LHCN-M2 (cell line): Measurements from ENCODE around the gene PKP1. TPM values are rescaled to one million over a fixed set of nuclear protein-coding genes. Genes with fewer than 3 reads are reported as not detected.
A peak's percentile ranks its signal among the peaks of the same experiment; 100 is the strongest.

Experiments used
- DNase-seq: peaks from one replicate; pipeline ENCODE4 v3.0.0-alpha.2; 2012; ENCODE audit warnings: low read depth
- total RNA-seq: library from RNA; depleted of rRNA; stranded (reverse); fragments of >200 nt; gene quantifications from 2 replicates; pipeline ENCODE4 v1.2.3, GENCODE V29; 2014

PKP1 gene
- total RNA-seq, 1 experiment from 2014 or later, result not detected

DNA sequence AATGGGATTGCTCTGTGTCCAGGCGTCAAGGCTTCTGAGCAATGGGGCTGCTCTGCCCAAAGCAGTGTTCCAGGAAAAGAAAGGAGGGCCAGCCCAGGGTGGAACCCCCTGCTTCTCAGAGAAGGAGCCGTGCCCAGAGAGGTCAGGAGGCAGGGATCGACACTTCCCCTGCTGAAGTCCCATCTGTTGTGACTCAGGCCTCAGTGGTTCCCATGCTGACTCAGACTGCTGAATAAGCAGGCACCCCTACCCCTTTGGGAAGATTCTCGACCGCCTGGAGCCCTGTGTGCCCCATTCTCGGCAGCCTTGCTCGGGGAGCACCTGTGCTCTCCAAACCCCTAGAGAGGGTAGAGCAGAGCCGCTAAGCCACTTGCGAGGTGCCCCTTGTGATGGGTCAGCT is 23.9 kb downstream of the PKP1 start:
- peak; percentile 69 for DNase-seq

DNA sequence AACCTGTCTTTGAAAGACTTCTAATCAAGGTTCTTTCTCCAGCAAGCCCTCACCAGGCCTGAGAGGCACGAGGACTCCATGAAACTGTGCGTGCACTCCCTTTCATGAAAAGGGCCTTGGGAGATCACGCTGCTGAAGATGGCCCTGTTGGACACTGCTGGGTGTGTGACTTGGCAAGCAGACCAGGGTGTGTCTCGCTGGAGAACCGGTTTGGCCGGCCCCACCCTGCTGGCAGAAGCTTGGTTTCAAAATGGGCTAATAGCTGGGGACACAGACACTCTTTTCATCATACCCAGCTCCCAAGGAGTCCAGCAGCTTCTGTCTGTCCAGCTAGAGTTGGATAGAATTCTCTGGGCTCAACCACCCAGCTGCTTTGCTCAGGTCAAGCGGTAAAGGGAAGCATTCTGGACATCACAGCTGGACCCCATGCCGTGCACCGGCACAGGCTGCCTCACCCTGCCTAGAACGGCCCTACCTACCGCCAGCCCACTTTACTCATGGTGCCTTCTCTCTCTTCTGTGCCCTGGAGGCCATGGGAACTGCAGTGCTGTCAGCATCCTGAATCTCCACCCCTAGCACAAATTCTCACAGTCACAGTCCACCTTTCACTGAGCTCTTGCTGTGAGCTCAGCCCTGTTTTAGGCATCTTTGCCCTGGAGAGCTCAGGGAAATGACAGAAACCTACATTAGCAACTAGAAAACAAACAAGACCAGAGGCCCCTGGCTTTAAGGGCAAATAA is 24.6 kb downstream of the PKP1 start:
- no peak for DNase-seq

DNA sequence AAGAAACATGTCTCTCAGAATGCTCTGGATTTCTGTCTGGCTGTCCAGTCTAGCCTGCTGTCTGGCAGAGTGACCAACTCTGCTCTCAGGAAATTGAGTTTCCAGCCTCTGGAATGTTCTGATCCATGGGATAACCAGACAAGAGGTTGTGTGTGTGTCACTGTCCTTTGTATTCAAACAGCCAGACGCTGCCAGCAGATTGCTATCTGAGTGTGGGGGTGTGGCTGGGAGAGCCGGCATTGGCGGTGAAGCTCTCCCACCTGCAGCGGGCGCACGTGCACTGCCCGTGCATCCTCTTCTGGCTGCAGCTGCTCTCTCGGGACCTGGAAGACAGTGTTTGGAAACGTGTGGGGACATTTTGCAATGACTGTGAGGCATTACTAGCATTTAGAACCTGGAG is 26.1 kb downstream of the PKP1 start:
- peak; percentile 24 for DNase-seq

DNA sequence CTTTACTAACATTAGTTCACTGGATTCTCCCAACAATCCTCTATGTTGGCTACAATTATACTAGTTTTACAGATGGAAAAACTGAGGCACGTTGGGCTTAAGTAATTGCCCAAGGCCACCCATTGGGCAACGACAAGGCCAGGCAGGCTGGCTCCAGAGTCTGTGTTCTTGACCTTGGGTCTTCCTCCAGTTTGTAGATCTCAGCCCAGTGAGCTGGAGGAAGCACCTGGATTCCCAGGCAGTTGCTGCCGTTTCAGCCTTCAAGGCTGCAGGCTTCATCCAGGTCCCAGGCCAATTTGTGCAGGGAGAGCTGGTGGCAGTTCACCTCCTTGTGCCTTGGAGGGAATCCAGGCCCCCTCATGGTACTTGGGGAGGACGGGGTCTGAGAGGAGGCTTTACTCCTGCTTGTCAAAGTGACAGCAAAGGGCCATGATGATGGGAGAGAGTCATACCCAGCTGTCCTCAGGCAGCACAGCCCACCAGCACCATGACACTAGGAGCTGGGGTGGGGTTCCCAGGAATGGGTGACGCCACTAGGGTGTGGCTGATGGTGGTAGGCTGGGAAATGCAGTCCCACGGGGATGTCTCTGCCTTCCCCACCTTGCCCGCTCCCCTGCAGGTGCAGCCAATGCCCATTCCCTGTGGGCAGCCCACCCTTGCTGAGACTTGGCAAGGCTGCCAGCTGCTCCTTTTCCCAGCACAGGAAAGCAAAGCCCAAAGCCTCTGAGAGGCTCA is 27.1 kb downstream of the PKP1 start:
- DNase-seq, result no peak

- no peak for DNase-seq
Observed at GRCh38 chr1:201310986-201311355, 27.7 kb downstream of the PKP1 start.

DNA sequence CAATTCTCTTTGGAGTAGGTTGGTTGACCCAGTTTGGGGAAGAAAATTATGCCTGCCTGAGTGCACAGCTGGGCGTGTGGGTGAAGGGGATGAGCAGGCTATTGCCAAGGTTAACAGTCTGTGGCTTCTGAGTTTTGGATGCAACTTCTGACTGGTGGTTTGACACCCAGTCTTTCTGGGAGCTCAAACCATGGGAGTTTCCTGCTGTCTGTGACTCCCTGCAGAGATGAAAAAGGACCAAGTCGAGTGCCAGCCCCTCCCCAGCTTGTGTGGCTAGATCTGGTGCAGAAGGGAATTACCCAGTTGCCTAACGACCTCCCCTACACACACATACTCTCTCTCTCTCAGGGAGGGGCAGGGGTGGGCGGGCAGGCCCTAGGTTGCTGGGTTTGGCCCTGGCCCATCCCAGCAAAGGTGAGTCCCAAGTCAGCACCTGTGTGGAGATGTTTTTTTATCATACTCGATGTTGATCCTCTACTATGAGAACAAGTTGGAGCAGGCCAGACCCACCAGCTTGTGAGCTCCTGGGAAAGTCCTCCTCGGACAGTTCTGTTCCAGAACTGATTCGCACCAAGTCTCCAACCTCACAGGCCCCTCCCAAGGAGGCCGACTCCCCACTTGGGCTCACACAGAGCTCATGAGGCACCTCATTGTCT is 28.2 kb downstream of the PKP1 start:
- peak; percentile 14 for DNase-seq

- no peak for DNase-seq
Observed at GRCh38 chr1:201312298-201312697, 29.0 kb downstream of the PKP1 start.

DNA sequence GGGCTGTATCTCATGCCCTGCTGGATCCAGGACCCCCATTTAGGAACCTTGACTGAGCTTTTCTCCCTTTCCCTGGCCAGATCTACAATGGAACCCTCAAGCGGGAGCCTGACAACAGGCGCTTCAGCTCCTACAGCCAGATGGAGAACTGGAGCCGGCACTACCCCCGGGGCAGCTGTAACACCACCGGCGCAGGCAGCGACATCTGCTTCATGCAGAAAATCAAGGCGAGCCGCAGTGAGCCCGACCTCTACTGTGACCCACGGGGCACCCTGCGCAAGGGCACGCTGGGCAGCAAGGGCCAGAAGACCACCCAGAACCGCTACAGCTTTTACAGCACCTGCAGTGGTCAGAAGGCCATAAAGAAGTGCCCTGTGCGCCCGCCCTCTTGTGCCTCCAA is 29.8 kb downstream of the PKP1 start:
- DNase-seq, result no peak

DNA sequence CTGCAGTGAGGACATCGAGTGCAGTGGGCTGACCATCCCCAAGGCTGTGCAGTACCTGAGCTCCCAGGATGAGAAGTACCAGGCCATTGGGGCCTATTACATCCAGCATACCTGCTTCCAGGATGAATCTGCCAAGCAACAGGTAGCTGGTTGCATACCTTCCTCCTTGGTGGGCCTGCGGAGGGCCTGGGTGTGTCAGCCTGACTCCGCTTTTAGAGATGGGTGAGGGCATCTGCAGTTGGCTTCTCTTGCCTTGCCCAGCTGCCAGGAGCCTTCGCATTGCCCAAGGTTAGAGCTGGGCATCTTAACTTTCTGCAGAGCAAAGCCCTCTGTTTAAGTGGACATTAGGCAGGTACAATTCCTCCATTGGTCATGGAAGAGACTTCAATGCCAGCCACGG is 33.2 kb downstream of the PKP1 start:
- no peak for DNase-seq

DNA sequence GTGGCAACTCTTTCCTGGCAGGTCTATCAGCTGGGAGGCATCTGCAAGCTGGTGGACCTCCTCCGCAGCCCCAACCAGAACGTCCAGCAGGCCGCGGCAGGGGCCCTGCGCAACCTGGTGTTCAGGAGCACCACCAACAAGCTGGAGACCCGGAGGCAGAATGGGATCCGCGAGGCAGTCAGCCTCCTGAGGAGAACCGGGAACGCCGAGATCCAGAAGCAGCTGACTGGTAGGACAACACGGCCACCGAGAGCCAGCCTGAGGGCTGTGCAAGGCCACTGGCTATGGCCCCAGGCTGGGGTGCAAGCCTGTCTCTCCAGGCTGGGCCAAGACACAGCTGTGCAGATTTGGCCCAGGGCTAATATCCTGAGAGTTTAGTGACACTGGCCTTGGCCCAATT is 34.2 kb downstream of the PKP1 start:
- no peak for DNase-seq

DNA sequence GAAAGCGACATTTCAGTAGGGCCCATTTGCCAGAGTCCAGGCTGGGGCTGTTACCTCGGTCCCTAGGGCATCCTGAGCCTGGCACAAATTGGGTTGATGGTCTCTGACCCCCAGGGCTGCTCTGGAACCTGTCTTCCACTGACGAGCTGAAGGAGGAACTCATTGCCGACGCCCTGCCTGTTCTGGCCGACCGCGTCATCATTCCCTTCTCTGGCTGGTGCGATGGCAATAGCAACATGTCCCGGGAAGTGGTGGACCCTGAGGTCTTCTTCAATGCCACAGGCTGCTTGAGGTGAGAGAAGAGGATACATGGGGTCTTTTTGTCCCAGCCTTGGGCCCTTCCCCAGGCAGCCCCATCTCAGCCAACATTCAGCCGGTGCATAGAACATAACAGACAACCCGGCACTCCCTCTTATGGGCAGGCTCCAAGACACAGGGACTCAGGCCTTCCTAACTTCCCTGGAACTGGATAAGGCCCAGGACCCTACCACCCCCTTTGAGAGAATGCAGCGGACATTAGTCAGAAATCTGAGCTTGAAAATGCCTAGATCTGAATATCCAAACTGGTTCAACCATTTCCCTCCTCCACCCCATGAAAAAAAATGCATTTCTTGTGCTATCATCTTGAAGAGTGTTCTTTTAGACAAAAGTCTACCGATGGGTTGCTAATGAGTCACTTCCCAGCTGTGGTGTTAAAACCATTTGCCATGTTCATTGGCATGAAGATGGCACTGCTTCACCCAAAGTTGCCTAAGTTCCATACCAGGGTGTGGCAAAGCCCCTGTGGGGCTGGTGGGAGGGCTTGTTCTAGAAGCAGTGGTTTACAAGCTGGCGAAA is 35.4 kb downstream of the PKP1 start:
- peak; percentile 62 for DNase-seq

DNA sequence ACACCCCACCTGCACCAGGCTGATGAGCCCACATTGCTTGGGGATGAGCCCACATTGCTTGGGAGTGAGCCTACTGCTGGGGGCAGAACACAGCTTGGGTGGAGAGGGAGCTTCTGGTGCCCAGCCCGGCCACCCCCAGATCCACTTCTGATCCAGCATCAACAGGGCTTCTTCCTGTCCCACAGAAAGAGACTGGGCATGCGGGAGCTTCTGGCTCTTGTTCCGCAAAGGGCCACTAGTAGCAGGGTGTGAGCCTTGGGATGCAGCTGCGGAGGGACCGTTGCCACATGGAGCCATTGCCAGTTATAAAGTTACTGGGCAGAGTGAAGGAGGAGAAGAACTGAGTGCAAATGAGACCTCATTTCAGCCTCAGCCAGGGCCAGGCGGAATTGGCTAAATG is 36.3 kb downstream of the PKP1 start:
- DNase-seq, result no peak

DNA sequence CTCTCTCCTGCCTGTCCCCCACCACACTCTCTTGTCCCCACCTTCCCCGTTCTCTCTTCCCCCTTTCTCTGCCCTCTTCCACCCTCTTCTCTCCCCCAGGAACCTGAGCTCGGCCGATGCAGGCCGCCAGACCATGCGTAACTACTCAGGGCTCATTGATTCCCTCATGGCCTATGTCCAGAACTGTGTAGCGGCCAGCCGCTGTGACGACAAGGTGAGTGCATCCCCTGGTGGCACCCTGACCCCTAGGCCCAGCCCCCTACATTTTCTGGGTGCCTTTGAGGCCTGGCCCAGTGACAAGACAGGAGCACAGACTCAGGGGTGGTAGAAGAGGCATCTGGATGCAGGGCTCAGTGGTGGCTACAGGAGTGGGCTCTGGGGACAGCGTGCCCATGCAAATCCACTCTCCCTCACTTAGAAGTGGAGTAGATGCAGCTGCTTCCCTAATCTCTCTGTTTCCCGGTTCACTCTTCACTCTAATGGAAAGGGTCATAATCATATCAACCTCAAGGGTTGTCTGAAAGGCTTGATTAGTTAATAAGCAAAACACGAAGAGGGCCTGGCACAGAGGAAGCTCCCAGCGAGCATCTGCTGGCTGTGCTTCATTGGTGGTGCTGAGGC is 37.0 kb downstream of the PKP1 start:
- DNase-seq, result no peak

- no peak for DNase-seq
Observed at GRCh38 chr1:201321826-201322390, 38.6 kb downstream of the PKP1 start.

GRCh38 chr1:201322653-201323510 is 39.6 kb downstream of the PKP1 start:
- no peak for DNase-seq

DNA sequence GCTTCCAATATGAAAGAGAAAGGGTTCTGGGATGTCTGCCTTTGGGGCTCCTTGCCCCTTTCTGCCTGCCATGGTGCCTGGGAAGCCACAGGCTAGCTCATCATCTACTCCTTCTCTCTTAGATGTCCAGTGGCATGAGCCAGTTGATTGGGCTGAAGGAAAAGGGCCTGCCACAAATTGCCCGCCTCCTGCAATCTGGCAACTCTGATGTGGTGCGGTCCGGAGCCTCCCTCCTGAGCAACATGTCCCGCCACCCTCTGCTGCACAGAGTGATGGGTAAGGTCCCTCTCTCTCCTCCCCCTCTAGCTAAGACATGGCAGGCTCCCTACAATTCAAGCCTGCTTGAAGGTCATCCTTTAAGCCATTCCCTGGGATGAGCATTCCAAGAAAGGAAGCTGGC is 41.0 kb downstream of the PKP1 start:
- DNase-seq, result no peak

DNA sequence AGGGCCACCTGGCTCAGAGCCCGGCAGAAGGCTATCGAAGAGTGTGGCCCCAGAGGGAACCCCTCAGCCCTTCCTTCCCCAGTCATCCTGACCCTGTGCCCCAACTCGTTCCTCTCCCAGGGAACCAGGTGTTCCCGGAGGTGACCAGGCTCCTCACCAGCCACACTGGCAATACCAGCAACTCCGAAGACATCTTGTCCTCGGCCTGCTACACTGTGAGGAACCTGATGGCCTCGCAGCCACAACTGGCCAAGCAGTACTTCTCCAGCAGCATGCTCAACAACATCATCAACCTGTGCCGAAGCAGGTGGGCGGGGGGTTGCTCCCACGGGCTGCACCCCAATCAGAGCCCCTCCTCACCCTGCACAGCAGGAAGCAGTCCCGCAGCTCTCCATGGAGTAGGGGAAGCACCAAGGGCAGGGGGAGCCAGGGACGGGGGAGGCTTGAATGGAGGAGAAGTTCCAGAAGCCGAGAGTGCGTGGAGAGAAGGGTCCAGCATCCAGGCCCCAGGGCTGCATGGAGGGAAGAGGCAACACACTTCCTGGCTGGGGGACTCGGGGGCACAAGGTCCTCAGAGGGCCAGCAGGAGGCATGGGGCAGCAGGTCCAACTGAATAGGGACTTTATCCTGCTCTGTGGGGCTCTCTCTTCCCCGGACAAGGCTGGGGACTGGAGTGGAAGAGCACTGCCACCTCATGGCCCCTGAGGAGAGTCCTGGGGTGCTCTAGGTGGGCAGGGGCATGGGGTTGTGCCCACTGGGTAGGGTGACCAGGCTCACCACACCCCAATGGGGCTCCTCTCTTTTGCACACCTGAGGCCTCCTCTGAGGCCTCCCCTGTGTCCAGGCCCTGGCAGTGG is 41.7 kb downstream of the PKP1 start:
- DNase-seq, result no peak

- DNase-seq, result no peak
Observed at GRCh38 chr1:201325678-201326060, 42.4 kb downstream of the PKP1 start.

- DNase-seq, result no peak
Observed at GRCh38 chr1:201326710-201327109, 43.4 kb downstream of the PKP1 start.
